HL-60 (cell line): Measurements from ENCODE around the gene CMBL.

ENCODE experiments used
- CTCF ChIP-seq: IDR thresholded peaks from one replicate; pipeline ENCODE4 v1.5.1; 2011; ENCODE audit warnings: low read length, control low read depth, inconsistent platforms; ENCODE audit not compliant: insufficient read depth
- POLR2AphosphoS5 ChIP-seq: IDR thresholded peaks from 2 replicates; pipeline ENCODE4 v1.6.1; 2012; ENCODE audit warnings: low read depth

- TF ChIP-seq POLR2AphosphoS5, result no peak
- no peak for TF ChIP-seq CTCF
Observed at GRCh38 chr5:10286162-10286861, 21.4 kb downstream of the CMBL start.
